Body of pancreas (tissue), 4 donors: ENCODE results near the gene ZNF738. TPM values are rescaled to one million over a fixed set of nuclear protein-coding genes. Genes with fewer than 3 reads are reported as not detected.
A peak's percentile ranks its signal among the peaks of the same experiment; 100 is the strongest.
"Not testable (repeated sequence)": the region's sequence is repeated elsewhere in the genome, so short reads cannot be mapped to it uniquely, and the experiment has no call there.

Source experiments
- ATAC-seq: fragments of 150-250 bp; one replicate; pipeline ENCODE4 v1.9.1; 2016
- DNase-seq, 4 donors: peaks; one replicate each; pipeline ENCODE4 v3.0.0-alpha.2; 2019
- H3K27ac ChIP-seq, 4 donors: fragments of 200-600 bp; sonication (generic); 1 replicate in 3 of 4; 2 replicates in 1 of 4; pipeline versions ENCODE4 v1.5.1 to v1.6.1; 2016 to 2019; ENCODE audit warnings: mild to moderate bottlenecking in 1 of 4, mixed read lengths in 1 of 4, moderate library complexity in 1 of 4
- H3K27me3 ChIP-seq, 2 donors: fragments of 200-600 bp; sonication (generic); one replicate each; pipeline ENCODE4 v1.6.0; 2016; ENCODE audit warnings: mild to moderate bottlenecking in 1 of 2
- H3K36me3 ChIP-seq, 2 donors: fragments of 200-600 bp; sonication (generic); replicated peaks in 1 of 2; 2 replicates each; pipeline ENCODE4 v1.5.1; 2016; ENCODE audit warnings: low read depth in 2 of 2; ENCODE audit not compliant: insufficient read depth in 1 of 2
- H3K4me1 ChIP-seq: fragments of 200-600 bp; sonication (generic); one replicate; pipeline ENCODE4 v1.6.0; 2016
- H3K4me3 ChIP-seq, 2 donors: fragments of 200-600 bp; sonication (generic); 1 replicate in 1 of 2; 2 replicates in 1 of 2; pipeline ENCODE4 v1.5.1; 2016 to 2019
- H3K9me3 ChIP-seq, 3 donors: fragments of 200-600 bp; sonication (generic); 1 replicate in 2 of 3; 2 replicates in 1 of 3; pipeline ENCODE4 v1.5.1; 2016
- POLR2A ChIP-seq, 3 donors: fragments of 450-650 bp; IDR thresholded peaks; one replicate each; pipeline ENCODE4 v1.6.1; 2016; ENCODE audit warnings: antibody characterized with exemption in 3 of 3, mild to moderate bottlenecking in 2 of 3
- WGBS, 2 donors: methylation state at CpG; one replicate each; pipeline ENCODE4 v1.1.5; 2017; 5-methylcytosine and 5-hydroxymethylcytosine counted together
- intact Hi-C: fragments of 100-400 bp; cut with DNase I; formaldehyde crosslinking; loops from one replicate; pipeline ENCODE4 v1.15.1; 2023
- total RNA-seq, 2 donors: library from RNA; depleted of rRNA; stranded (reverse); fragments of >200 nt; gene quantifications; one replicate each; pipeline ENCODE4 v1.1.0, GENCODE V29; 2016
- TF ChIP-seq, protein P1 (sequence below), 7 experiments: fragments of 450-650 bp in 4 of 7; fragments of 200-600 bp in 3 of 7; sonication (generic) in 3 of 7; IDR thresholded peaks; one replicate each; pipeline ENCODE4 v1.5.1; 2016 to 2019; ENCODE audit warnings: antibody characterized with exemption in 7 of 7

Gene ZNF738
- total RNA-seq, 2 donors from 2014 or later, result 3.0 to 4.7 TPM

DNA sequence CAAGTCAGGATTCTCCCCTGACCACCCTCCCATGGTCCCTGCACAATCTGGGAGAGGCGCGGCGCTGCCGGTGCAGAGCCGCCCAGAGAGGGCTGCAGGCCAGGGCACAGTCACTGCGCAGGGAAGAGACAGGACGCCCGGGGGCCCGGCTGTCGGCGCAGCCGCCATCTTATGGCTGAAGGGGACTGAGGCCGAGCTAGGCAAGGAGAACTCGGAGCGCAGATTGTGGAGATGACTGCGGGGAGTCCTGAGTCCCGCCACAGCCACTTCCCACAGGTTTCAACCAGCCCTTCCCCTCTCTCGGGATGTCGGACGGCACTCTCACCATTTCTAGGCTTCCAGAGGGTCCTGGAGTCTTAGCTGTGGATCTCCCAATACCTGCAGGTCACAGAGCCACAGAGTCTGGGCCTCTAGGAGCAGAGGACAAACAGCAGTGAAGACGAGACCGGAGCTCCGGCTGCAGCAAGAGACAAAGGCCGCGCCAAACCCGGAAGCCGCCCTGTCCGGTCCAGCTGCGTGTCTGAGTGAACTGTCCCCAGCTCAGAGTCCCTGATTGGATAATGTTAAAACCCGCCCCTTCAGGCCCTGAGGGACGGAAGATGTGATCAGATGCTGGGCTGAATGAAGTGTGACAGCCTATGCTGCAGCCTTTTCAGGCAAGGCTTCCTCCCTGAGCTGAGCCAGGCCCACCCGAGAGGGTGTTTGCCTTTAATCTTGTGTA is 29.8 kb upstream of the ZNF738 start, which contains the start of gene ZNF708:
Gene ZNF708 (minus strand): TSS at position 526 of the 721 bp plus-strand sequence. CDS start 198 bp downstream, at position 328.
- H3K27ac ChIP-seq, result peak within 1 kb of the TSS; percentile 79 to 97 (median 96)
- peaks cover 20% of the 10 kb centered on the region for H3K4me1 ChIP-seq
- H3K9me3 ChIP-seq, result no peaks in the 10 kb centered on the region
- intact Hi-C loops, result no loop called here
- no peaks in the 10 kb centered on the region for H3K27me3 ChIP-seq
- peak; percentile 100 for ATAC-seq
- peak; percentile 86 to 91 (median 88) for DNase-seq
- H3K36me3 ChIP-seq, result no peaks in the 10 kb centered on the region
- peak within 1 kb of the TSS; percentile 53 to 81 for H3K4me3 ChIP-seq
- peak; percentile 73 to 96 (median 92) for TF ChIP-seq POLR2A (IDR thresholded peaks at IDR 0.05)
- TF ChIP-seq, protein P1, sequence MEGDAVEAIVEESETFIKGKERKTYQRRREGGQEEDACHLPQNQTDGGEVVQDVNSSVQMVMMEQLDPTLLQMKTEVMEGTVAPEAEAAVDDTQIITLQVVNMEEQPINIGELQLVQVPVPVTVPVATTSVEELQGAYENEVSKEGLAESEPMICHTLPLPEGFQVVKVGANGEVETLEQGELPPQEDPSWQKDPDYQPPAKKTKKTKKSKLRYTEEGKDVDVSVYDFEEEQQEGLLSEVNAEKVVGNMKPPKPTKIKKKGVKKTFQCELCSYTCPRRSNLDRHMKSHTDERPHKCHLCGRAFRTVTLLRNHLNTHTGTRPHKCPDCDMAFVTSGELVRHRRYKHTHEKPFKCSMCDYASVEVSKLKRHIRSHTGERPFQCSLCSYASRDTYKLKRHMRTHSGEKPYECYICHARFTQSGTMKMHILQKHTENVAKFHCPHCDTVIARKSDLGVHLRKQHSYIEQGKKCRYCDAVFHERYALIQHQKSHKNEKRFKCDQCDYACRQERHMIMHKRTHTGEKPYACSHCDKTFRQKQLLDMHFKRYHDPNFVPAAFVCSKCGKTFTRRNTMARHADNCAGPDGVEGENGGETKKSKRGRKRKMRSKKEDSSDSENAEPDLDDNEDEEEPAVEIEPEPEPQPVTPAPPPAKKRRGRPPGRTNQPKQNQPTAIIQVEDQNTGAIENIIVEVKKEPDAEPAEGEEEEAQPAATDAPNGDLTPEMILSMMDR (IDR thresholded peaks at IDR 0.05), result no peak
- WGBS, 2 donors, result 0% methylated on average over 17 to 32 of the region's 32 CpGs

GRCh38 chr19:21335721-21336120 is 23.1 kb upstream of the ZNF738 start:
- Histone ChIP-seq H3K4me3 (no peak overlapping the region), H3K9me3 (peaks cover 0 to 7% (median 0%) of the 10 kb centered on the region in 3 donors), H3K27me3 (no peaks in the 10 kb centered on the region), H3K4me1 (no peaks in the 10 kb centered on the region), H3K27ac (no peak overlapping the region), H3K36me3 (no peaks in the 10 kb centered on the region)
- WGBS, 2 donors, result 50 to 69% methylated on average over 2 of the region's 2 CpGs
- intact Hi-C loops, result no loop called here
- TF ChIP-seq, protein P1 (IDR thresholded peaks at IDR 0.05), result no peak
- no peak for TF ChIP-seq POLR2A (IDR thresholded peaks at IDR 0.05)
- ATAC-seq (no peak), DNase-seq (no peak)

- H3K27me3 ChIP-seq, H3K4me3 ChIP-seq, H3K27ac ChIP-seq, H3K4me1 ChIP-seq, ATAC-seq, H3K36me3 ChIP-seq, DNase-seq, H3K9me3 ChIP-seq, intact Hi-C loops: not testable (repeated sequence)
- 40 to 50% methylated on average over 2 of the region's 2 CpGs for WGBS, 2 donors
These were observed 14.0 kb upstream of the ZNF738 start for GRCh38 chr19:21344841-21345240.

GRCh38 chr19:21352830-21353229 is 6.0 kb upstream of the ZNF738 start:
- TF ChIP-seq, protein P1 (IDR thresholded peaks at IDR 0.05), result no peak
- TF ChIP-seq POLR2A (IDR thresholded peaks at IDR 0.05), result no peak
- no peak overlapping the region for H3K27ac ChIP-seq
- no peak for DNase-seq
- H3K9me3 ChIP-seq, result no peaks in the 10 kb centered on the region
- 32 to 45% methylated on average over 1 to 2 of the region's 2 CpGs for WGBS, 2 donors
- H3K4me3 ChIP-seq, result no peak overlapping the region
- H3K4me1 ChIP-seq, result no peaks in the 10 kb centered on the region
- no peaks in the 10 kb centered on the region for H3K36me3 ChIP-seq
- intact Hi-C loops, result no loop called here
- no peaks in the 10 kb centered on the region for H3K27me3 ChIP-seq
- no peak for ATAC-seq

GRCh38 chr19:21362291-21362690 is 3.5 kb downstream of the ZNF738 start:
- Histone ChIP-seq H3K27me3 (no peaks in the 10 kb centered on the region), H3K4me1 (no peaks in the 10 kb centered on the region), H3K27ac (no peak overlapping the region), H3K36me3 (no peaks in the 10 kb centered on the region), H3K4me3 (no peak overlapping the region), H3K9me3 (no peaks in the 10 kb centered on the region)
- no peak for ATAC-seq
- TF ChIP-seq, protein P1 (IDR thresholded peaks at IDR 0.05), result no peak
- no peak for TF ChIP-seq POLR2A (IDR thresholded peaks at IDR 0.05)
- WGBS, 2 donors, result 85 to 95% methylated on average over 3 of the region's 3 CpGs
- intact Hi-C loops, result no loop called here
- DNase-seq, result no peak
